ENCODE measurements around the gene ZBTB2.
"Not testable (repeated sequence)": the region's sequence is repeated elsewhere in the genome, so short reads cannot be mapped to it uniquely, and the experiment has no call there.

Gene ZBTB2

DNA sequence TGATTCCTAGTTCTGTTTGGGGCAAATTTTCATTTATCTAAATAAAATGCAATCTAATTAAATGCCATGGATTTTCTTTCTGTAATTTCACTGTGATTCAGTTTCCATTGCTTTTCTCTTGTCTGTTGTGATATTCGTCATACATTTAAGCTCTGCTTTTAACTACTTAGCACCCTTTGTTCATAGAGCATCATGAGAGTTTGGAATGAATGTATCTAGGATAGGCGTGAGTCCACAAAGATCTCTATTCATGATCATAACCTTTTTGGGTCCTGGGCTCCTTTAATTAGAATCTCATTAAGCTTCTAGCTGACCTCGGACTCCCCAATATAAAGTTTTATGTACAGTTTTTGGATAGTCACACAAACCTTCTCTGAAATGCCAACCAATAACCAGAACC lies 32.9 kb downstream of the ZBTB2 start:
- Histone ChIP-seq H2AFZ (ENCODE audit: low read length) (no peak overlapping the region), H3K79me2 (ENCODE audit: insufficient read depth, low read length) (no peaks in the 10 kb centered on the region), H3K9ac (ENCODE audit: low read length) (no peak overlapping the region), H3K4me3 (ENCODE audit: low read depth, low read length, poor library complexity, severe bottlenecking) (no peak overlapping the region), H3K4me1 (ENCODE audit: insufficient read depth, low read length, severe bottlenecking) (no peaks in the 10 kb centered on the region), H3K27me3 (ENCODE audit: insufficient read depth, low read length) (no peaks in the 10 kb centered on the region), H4K20me1 (ENCODE audit: insufficient read depth, low read length) (no peaks in the 10 kb centered on the region), H3K9me3 (ENCODE audit: low read length) (no peaks in the 10 kb centered on the region), H3K36me3 (ENCODE audit: insufficient read depth, low read length) (peaks cover 21% of the 10 kb centered on the region), H3K27ac (ENCODE audit: low read depth, low read length, poor library complexity, severe bottlenecking) (no peak overlapping the region), H3K9me2 (ENCODE audit: low read depth, low read length) (no peaks in the 10 kb centered on the region), H3F3A (ENCODE audit: insufficient read depth, low read length) (no peaks in the 10 kb centered on the region), H3K4me2 (ENCODE audit: low read length) (no peak overlapping the region)
- TF ChIP-seq CTCF (IDR thresholded peaks at IDR 0.05; ENCODE audit: low read length) (no peak), EZH2 (IDR thresholded peaks at IDR 0.05; ENCODE audit: borderline replicate concordance, low read length) (no peak)

DNA sequence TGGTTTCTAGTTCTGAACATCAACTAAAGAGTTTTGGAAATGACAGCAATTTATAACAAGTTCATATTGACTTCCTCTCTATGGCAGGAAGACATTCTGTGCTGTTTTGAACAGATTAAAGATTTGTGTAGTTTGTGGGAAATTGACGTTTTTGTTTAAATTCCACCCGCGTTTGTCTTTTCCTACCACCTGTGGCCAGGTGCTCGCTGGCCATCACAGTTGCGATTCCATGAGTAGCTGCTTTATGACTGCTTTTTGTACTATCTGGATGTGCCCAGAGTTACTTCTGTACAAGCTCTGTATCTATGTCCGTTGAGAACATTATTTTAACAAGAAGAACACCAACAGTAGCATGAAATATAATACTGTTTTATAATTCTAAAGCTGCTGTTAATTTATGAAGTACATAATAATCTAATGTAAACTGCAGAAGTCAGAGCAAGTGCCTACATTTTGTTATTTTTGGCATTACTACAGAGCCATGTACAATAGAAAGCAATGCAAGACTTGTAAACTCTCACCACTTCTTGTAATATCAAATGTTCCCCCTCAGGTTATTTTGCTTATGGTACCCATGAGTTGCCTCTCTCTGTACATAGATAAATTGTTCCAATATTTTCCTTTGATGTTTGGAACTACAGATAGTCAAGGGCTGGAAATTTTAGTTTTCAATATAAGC lies 33.5 kb downstream of the ZBTB2 start:
- no peaks in the 10 kb centered on the region for H3K79me2 ChIP-seq (ENCODE audit: insufficient read depth, low read length)
- no peaks in the 10 kb centered on the region for H3K9me3 ChIP-seq (ENCODE audit: low read length)
- TF ChIP-seq EZH2 (IDR thresholded peaks at IDR 0.05; ENCODE audit: borderline replicate concordance, low read length) (no peak), CTCF (IDR thresholded peaks at IDR 0.05; ENCODE audit: low read length) (no peak)
- H3K27ac ChIP-seq (ENCODE audit: low read depth, low read length, poor library complexity, severe bottlenecking) = no peak overlapping the region
- H3K27me3 ChIP-seq (ENCODE audit: insufficient read depth, low read length) = no peaks in the 10 kb centered on the region
- H3K4me3 ChIP-seq (ENCODE audit: low read depth, low read length, poor library complexity, severe bottlenecking) = no peak overlapping the region
- H3K36me3 ChIP-seq (ENCODE audit: insufficient read depth, low read length) = peaks cover 20% of the 10 kb centered on the region
- no peaks in the 10 kb centered on the region for H4K20me1 ChIP-seq (ENCODE audit: insufficient read depth, low read length)
- no peaks in the 10 kb centered on the region for H3F3A ChIP-seq (ENCODE audit: insufficient read depth, low read length)
- H3K4me1 ChIP-seq (ENCODE audit: insufficient read depth, low read length, severe bottlenecking) = no peaks in the 10 kb centered on the region
- no peak overlapping the region for H2AFZ ChIP-seq (ENCODE audit: low read length)
- H3K4me2 ChIP-seq (ENCODE audit: low read length) = no peak overlapping the region
- H3K9ac ChIP-seq (ENCODE audit: low read length) = no peak overlapping the region
- no peaks in the 10 kb centered on the region for H3K9me2 ChIP-seq (ENCODE audit: low read depth, low read length)

DNA sequence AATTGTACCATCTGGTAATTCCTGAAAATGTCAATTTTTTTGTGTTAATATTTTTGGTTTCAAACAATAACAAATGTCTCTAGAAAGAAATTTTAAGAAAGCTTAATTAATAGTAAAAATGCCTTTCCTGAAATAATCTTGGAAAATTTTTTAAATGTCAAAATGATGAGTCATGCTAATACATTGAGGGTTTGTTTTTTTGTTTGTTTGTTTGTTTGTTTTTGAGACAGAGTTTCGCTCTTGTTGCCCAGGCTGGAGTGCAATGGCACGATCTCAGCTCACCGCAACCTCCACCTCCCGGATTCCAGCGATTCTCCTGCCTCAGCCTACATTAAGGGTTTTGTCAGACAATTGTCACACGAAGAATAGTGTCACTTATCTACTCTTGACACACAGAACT lies 34.4 kb downstream of the ZBTB2 start:
- not testable (repeated sequence) for H3K4me3 ChIP-seq (ENCODE audit: low read depth, low read length, poor library complexity, severe bottlenecking); H3K9ac ChIP-seq (ENCODE audit: low read length)

GRCh38 chr6:151353795-151354194 lies 37.6 kb downstream of the ZBTB2 start:
- Histone ChIP-seq H3K27ac (ENCODE audit: low read depth, low read length, poor library complexity, severe bottlenecking) (no peak overlapping the region), H3K4me3 (ENCODE audit: low read depth, low read length, poor library complexity, severe bottlenecking) (no peak overlapping the region)

More for the DNA sequence above, 34.4 kb downstream of the ZBTB2 start:
- not testable (repeated sequence) for H3K27me3 ChIP-seq (ENCODE audit: insufficient read depth, low read length); H3K4me2 ChIP-seq (ENCODE audit: low read length); H3K27ac ChIP-seq (ENCODE audit: low read depth, low read length, poor library complexity, severe bottlenecking); H3K4me1 ChIP-seq (ENCODE audit: insufficient read depth, low read length, severe bottlenecking); H4K20me1 ChIP-seq (ENCODE audit: insufficient read depth, low read length); H3F3A ChIP-seq (ENCODE audit: insufficient read depth, low read length); H3K9me3 ChIP-seq (ENCODE audit: low read length); H3K79me2 ChIP-seq (ENCODE audit: insufficient read depth, low read length); H2AFZ ChIP-seq (ENCODE audit: low read length); H3K9me2 ChIP-seq (ENCODE audit: low read depth, low read length)
- peaks cover 12% of the 10 kb centered on the region for H3K36me3 ChIP-seq (ENCODE audit: insufficient read depth, low read length)

More at GRCh38 chr6:151353795-151354194, 37.6 kb downstream of the ZBTB2 start:
- no peak overlapping the region for H3K4me2 ChIP-seq (ENCODE audit: low read length)
- H3F3A ChIP-seq (ENCODE audit: insufficient read depth, low read length) = no peaks in the 10 kb centered on the region
- no peaks in the 10 kb centered on the region for H3K36me3 ChIP-seq (ENCODE audit: insufficient read depth, low read length)
- no peaks in the 10 kb centered on the region for H3K79me2 ChIP-seq (ENCODE audit: insufficient read depth, low read length)
- H2AFZ ChIP-seq (ENCODE audit: low read length) = no peak overlapping the region
- no peaks in the 10 kb centered on the region for H3K4me1 ChIP-seq (ENCODE audit: insufficient read depth, low read length, severe bottlenecking)
- H3K27me3 ChIP-seq (ENCODE audit: insufficient read depth, low read length) = no peaks in the 10 kb centered on the region
- H3K9me3 ChIP-seq (ENCODE audit: low read length) = no peaks in the 10 kb centered on the region
- H4K20me1 ChIP-seq (ENCODE audit: insufficient read depth, low read length) = no peaks in the 10 kb centered on the region
- TF ChIP-seq CTCF (IDR thresholded peaks at IDR 0.05; ENCODE audit: low read length) = no peak
- TF ChIP-seq EZH2 (IDR thresholded peaks at IDR 0.05; ENCODE audit: borderline replicate concordance, low read length) = no peak
- H3K9me2 ChIP-seq (ENCODE audit: low read depth, low read length) = no peaks in the 10 kb centered on the region
- no peak overlapping the region for H3K9ac ChIP-seq (ENCODE audit: low read length)

Measured in OCI-LY1 (cell line).